HG03025 (cell line): ENCODE results near the gene OTOP2.
"Not testable (repeated sequence)": the region's sequence is repeated elsewhere in the genome, so short reads cannot be mapped to it uniquely, and the experiment has no call there.

ENCODE experiments used
- ATAC-seq: cut with Tn5 transposase; IDR thresholded peaks from one replicate; pipeline ENCODE4 v1.9.1; 2021; ENCODE audit warnings: mild to moderate bottlenecking, moderate library complexity; ENCODE audit not compliant: unreplicated experiment, low FRiP score

The OTOP2 gene

DNA sequence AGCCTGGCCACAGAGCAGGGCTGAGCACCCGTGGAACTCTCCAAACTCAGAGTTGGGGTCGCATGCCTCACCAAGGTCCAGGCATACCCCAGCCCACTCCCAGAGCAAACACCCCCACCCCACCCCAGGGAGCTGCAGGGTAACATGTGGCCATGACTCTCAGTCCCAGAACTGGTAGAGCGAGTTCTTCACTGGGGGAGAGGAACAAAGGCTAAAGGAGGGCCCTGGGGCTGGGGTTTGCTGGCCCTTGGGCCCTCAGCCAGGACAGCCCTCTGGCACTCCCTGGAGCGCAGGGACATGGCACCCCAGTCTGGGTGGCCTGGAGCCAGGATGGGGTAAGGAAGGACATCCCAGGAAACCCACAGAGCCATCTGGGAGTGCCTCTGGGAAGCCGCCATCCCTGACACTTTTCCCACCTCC, 44.3 kb downstream of the OTOP2 start:
- ATAC-seq: no peak

GRCh38 chr17:74969501-74969900, 45.4 kb downstream of the OTOP2 start:
- ATAC-seq: not testable (repeated sequence)

GRCh38 chr17:74970395-74970794, 46.3 kb downstream of the OTOP2 start:
- ATAC-seq: no peak

GRCh38 chr17:74971069-74971841, 47.2 kb downstream of the OTOP2 start:
- ATAC-seq: no peak

GRCh38 chr17:74971842-74972106, 47.7 kb downstream of the OTOP2 start:
- no peak for ATAC-seq

- no peak for ATAC-seq
These were observed 48.3 kb downstream of the OTOP2 start, which contains the start of gene HID1 for GRCh38 chr17:74972107-74972972. TSS of gene HID1 (minus strand) at chr17:74972759. CDS start at chr17:74972656, 103 bp downstream.

DNA sequence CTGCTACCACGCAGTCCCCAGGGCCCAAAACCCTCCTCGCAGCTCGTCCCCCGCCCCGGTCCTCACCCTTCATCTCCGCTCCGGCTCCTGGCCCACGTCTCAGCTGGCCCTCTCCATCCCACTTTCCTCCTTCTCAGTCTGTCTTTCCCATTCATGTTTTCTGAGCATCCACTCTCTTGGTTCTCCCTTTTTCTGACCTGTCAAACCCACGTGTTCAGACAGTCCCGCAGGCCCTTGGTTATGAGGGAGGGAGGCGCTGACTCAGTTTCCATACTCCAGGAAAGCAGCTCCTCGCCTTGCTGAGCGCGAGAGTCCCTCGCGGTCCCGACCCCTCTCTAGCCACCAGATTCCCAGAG, 48.9 kb downstream of the OTOP2 start:
- no peak for ATAC-seq

DNA sequence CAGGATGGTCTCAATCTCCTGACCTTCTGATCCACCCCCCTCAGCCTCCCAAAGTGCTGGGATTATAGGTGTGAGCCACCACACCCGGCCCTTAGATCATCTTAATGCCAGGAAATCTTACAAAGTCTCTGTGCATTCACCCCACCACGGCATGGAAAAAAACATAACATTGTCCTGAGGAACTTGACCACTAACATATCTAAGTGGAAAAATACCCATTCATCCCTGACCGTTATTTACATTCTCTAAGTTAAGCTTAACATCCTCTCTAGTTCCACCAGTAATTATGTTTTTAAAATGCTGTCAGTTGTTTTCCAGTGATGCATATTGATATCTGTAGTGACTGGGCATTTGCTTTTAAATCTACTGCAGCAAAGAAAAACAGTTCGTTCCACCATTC, 51.9 kb downstream of the OTOP2 start:
- no peak for ATAC-seq

GRCh38 chr17:74977802-74978201, 53.7 kb downstream of the OTOP2 start:
- ATAC-seq: no peak

DNA sequence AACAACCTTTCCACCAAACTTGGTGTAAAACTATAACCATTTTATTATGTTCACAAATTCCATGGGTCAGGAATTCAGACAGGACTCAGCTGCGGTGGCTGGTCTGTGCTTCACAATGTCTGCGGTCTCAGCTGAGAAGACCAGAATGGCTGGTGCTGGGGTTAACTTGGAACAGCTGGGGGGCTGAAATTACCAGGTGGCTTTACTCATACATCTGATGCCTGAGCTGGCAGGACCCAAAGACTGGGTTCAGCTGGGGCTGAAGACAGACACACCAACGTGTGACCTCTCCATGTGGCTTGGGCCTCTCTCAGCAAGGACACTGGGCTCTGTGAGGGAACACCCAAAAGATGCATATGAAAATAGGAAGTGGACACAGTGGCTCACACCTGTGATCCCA, 54.2 kb downstream of the OTOP2 start:
- ATAC-seq: no peak

- ATAC-seq: no peak
These were observed 55.5 kb downstream of the OTOP2 start for GRCh38 chr17:74979408-74980146.

GRCh38 chr17:74981318-74981978, 57.4 kb downstream of the OTOP2 start:
- ATAC-seq: no peak

DNA sequence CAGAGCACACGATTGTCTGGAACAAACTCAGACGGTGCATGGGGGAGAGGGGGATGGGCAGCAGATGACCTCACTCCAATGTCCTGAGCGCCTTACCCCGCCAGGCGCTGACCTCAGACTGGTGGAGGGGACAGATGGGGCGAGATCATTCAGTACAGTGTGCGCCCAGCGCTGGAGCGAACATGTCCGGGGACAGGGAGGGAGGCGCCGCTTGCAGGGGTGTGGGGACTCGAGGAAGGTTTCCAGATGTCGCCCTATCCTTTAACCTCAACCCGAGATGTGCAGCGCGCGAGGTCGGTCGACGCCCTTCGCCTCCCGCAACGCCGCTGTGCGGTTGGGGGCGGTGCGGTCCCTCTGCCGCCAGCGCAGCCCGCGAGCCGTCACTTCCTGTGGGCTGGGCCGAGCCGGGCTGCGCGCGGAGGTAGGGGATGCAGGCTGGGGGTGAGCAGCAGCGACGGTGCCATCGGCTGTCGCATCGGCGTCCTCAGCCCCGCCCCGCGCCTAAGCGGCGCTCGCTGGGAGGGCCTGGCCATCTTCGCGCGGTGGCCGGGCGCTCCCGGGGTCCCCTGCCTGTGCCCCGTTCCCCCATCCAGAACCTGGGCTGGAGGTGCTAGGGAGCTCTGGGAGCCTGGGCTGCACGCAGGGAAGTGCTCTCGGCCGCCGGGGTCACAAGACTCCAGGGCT, 58.0 kb downstream of the OTOP2 start:
- no peak for ATAC-seq

- ATAC-seq: not testable (repeated sequence)
These were observed 58.7 kb downstream of the OTOP2 start for GRCh38 chr17:74982663-74983313.
